GM21717 (cell line): ENCODE measurements around the gene GP9.

Experiments
- ATAC-seq: cut with Tn5 transposase; IDR thresholded peaks from one replicate; pipeline ENCODE4 v1.9.1; 2021; ENCODE audit warnings: mild to moderate bottlenecking, moderate library complexity; ENCODE audit not compliant: unreplicated experiment

GP9 gene

GRCh38 chr3:129060276-129061022 is at the start of gene GP9:
GP9 (plus strand) TSS chr3:129060779; CDS start chr3:129061740, 961 bp downstream.
- ATAC-seq, result no peak

- no peak for ATAC-seq
Observed at GRCh38 chr3:129013491-129013891, 47.1 kb upstream of the GP9 start.

- no peak for ATAC-seq
Observed at GRCh38 chr3:129014148-129014547, 46.4 kb upstream of the GP9 start.

- ATAC-seq, result no peak
Observed at GRCh38 chr3:129014793-129015345, 45.7 kb upstream of the GP9 start.

- ATAC-seq, result no peak
Observed at GRCh38 chr3:129015388-129016105, 45.0 kb upstream of the GP9 start.

GRCh38 chr3:129016356-129016719 is 44.2 kb upstream of the GP9 start:
- no peak for ATAC-seq

- ATAC-seq, result peak; percentile 48
Observed at GRCh38 chr3:129016720-129017483, 43.7 kb upstream of the GP9 start.

- ATAC-seq, result no peak
Observed at GRCh38 chr3:129017484-129017899, 43.1 kb upstream of the GP9 start.

GRCh38 chr3:129018271-129018670 is 42.3 kb upstream of the GP9 start:
- no peak for ATAC-seq

- no peak for ATAC-seq
Observed at GRCh38 chr3:129018751-129019150, 41.8 kb upstream of the GP9 start.

GRCh38 chr3:129019266-129019665 is 41.3 kb upstream of the GP9 start:
- ATAC-seq, result no peak

- no peak for ATAC-seq
Observed at GRCh38 chr3:129020691-129021090, 39.9 kb upstream of the GP9 start.

- ATAC-seq, result no peak
Observed at GRCh38 chr3:129021140-129021551, 39.4 kb upstream of the GP9 start.

GRCh38 chr3:129022114-129023007 is 38.2 kb upstream of the GP9 start:
- ATAC-seq, result no peak

GRCh38 chr3:129023008-129023358 is 37.6 kb upstream of the GP9 start:
- ATAC-seq, result no peak

- no peak for ATAC-seq
Observed at GRCh38 chr3:129023909-129024308, 36.7 kb upstream of the GP9 start.

GRCh38 chr3:129025108-129025507 is 35.5 kb upstream of the GP9 start:
- ATAC-seq, result no peak

GRCh38 chr3:129025691-129026435 is 34.7 kb upstream of the GP9 start:
- no peak for ATAC-seq

GRCh38 chr3:129026728-129027543 is 33.6 kb upstream of the GP9 start:
- ATAC-seq, result peak; percentile 96
